Mucosa of descending colon (tissue), 3 donors: ENCODE data around the gene C19orf33. TPM values are rescaled to one million over a fixed set of nuclear protein-coding genes. Genes with fewer than 3 reads are reported as not detected.

Experiments used
- ATAC-seq: fragments of 200-7000 bp; cut with Tn5 transposase; one replicate; pipeline ENCODE4 v1.9.1; 2020; ENCODE audit warnings: mild to moderate bottlenecking, moderate library complexity
- DNase-seq, 3 donors: peaks; one replicate each; pipeline ENCODE4 v3.0.0-alpha.2; 2020
- H3K36me3 ChIP-seq: fragments of 200-600 bp; one replicate; pipeline ENCODE4 v1.8.0; 2021; ENCODE audit warnings: low read depth, mild to moderate bottlenecking
- H3K4me1 ChIP-seq: fragments of 200-600 bp; one replicate; pipeline ENCODE4 v1.8.0; 2021; ENCODE audit warnings: low read depth, mild to moderate bottlenecking
- H3K4me3 ChIP-seq: fragments of 200-600 bp; one replicate; pipeline ENCODE4 v1.8.0; 2021; ENCODE audit warnings: mild to moderate bottlenecking
- H3K9me3 ChIP-seq: fragments of 200-600 bp; one replicate; pipeline ENCODE4 v1.8.0; 2021; ENCODE audit warnings: mild to moderate bottlenecking
- intact Hi-C, 2 donors: fragments of 100-400 bp; cut with DNase I in 1 of 2; cut with micrococcal nuclease in 1 of 2; formaldehyde crosslinking; loops; one replicate each; pipeline versions ENCODE4 v1.11.0 to v1.11.1; 2022; cut with DNase I, micrococcal nuclease
- total RNA-seq, 3 donors: library from RNA; stranded (reverse); fragmentation: NEBNext Ultra II Directional in 2 of 3; extraction: Animal tissue kit (Norgen Biotek cat#: 25700) in 2 of 3; gene quantifications; one replicate each; pipeline versions ENCODE4 v1.2.1 to v1.2.4, GENCODE V29; 2021 to 2023
- TF ChIP-seq, protein P1 (sequence below): fragments of 200-600 bp; IDR thresholded peaks from one replicate; pipeline ENCODE4 v1.8.0; 2022; ENCODE audit warnings: antibody characterized with exemption, mild to moderate bottlenecking
- donor health status: DM: no; HTN: no; CAD: no; lungs with moderate emphysema.
- donor health status: DM: no; HTN: no; CAD: no.
- donor health status: DM: no; HTN: yes; CAD: no.

C19orf33 gene
- total RNA-seq, 3 donors from 2014 or later, result 82.5 to 310 (median 235) TPM

DNA sequence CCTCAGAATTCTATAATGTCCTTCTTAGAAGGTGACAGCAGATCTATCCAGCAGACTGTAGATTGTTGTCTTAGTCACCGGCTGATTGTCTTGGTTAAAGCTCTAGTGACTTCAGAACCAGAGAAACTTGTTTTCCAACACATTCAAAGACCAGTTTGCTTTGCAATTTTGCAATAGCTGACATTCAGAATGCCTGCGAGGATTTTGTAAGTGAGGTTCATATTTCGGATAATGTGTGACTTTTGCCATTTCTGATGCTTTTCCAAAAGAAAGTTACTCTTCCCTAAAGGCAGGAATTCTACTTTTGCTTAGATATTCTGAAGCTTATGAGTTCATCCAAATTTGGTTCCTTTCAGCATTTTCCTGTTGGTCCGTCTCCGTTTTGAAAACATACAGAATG lies 26.5 kb upstream of the C19orf33 start:
- intact Hi-C loops, result no loop called here
- DNase-seq (no peak), ATAC-seq (no peak)
- Histone ChIP-seq H3K36me3 (no peaks in the 10 kb centered on the region), H3K9me3 (no peaks in the 10 kb centered on the region), H3K4me1 (peaks cover 56% of the 10 kb centered on the region), H3K4me3 (no peak overlapping the region)
- TF ChIP-seq, protein P1, sequence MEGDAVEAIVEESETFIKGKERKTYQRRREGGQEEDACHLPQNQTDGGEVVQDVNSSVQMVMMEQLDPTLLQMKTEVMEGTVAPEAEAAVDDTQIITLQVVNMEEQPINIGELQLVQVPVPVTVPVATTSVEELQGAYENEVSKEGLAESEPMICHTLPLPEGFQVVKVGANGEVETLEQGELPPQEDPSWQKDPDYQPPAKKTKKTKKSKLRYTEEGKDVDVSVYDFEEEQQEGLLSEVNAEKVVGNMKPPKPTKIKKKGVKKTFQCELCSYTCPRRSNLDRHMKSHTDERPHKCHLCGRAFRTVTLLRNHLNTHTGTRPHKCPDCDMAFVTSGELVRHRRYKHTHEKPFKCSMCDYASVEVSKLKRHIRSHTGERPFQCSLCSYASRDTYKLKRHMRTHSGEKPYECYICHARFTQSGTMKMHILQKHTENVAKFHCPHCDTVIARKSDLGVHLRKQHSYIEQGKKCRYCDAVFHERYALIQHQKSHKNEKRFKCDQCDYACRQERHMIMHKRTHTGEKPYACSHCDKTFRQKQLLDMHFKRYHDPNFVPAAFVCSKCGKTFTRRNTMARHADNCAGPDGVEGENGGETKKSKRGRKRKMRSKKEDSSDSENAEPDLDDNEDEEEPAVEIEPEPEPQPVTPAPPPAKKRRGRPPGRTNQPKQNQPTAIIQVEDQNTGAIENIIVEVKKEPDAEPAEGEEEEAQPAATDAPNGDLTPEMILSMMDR, result no peak

DNA sequence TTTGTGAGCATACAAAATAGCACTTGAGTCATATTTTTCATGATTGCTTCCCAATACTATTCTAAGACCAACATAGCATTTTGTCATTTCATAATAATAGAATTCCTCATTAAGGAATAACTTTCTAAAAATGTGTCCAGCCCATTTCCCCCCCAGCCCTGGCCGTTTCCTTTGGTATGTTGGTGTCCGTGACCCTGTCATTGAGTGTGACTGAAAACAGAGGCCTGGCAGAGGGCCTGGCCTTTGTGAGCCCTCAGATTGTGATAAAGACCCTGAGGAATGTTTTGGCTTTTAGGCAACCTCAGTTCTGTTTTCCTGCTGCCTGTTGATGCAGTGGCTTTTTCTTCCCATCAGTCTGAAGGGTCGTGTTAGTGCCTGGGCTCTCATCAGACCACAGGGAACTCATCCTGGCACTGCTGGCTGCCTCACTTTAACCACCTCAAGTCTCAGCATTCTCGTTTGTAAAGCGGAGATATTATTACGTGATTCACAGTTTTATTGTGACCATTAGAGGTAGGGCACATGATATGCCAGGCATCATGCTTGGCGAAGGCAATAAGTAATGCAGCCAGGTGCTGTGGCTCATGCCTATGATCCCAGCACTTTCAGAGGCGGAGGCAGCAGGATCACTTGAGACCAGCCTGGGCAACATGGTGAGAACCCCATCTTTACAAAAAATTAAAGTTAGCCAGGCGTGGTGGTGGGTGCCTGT lies 25.9 kb upstream of the C19orf33 start:
- Histone ChIP-seq H3K36me3 (no peaks in the 10 kb centered on the region), H3K4me1 (peaks cover 50% of the 10 kb centered on the region), H3K4me3 (no peak overlapping the region), H3K9me3 (no peaks in the 10 kb centered on the region)
- peak; percentile 56 for ATAC-seq
- TF ChIP-seq, protein P1, result no peak
- intact Hi-C loops, result no loop called here
- DNase-seq, result no peak

DNA sequence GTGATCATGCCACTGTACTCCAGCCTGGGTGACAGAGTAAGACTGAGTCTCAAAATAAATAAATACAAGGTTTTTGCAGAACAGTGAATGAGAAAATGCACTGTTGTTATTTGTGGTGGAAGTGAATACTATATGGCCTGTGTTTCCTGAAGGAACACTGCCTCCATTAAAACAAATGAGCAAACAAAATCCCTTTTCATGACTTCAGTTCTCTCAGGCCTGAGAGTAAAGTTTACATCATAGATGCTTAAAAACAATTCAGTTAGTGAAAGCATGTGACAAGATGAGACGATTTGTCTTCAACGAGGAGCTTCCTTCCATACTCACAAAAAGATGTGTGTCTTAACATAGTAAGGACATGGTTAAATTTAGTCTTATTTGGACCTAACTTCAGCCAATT lies 25.3 kb upstream of the C19orf33 start:
- H3K9me3 ChIP-seq, result no peaks in the 10 kb centered on the region
- DNase-seq (no peak), ATAC-seq (no peak)
- TF ChIP-seq, protein P1, result no peak
- intact Hi-C loops, result no loop called here
- H3K4me1 ChIP-seq, result peaks cover 46% of the 10 kb centered on the region
- H3K4me3 ChIP-seq, result no peak overlapping the region
- H3K36me3 ChIP-seq, result no peaks in the 10 kb centered on the region

DNA sequence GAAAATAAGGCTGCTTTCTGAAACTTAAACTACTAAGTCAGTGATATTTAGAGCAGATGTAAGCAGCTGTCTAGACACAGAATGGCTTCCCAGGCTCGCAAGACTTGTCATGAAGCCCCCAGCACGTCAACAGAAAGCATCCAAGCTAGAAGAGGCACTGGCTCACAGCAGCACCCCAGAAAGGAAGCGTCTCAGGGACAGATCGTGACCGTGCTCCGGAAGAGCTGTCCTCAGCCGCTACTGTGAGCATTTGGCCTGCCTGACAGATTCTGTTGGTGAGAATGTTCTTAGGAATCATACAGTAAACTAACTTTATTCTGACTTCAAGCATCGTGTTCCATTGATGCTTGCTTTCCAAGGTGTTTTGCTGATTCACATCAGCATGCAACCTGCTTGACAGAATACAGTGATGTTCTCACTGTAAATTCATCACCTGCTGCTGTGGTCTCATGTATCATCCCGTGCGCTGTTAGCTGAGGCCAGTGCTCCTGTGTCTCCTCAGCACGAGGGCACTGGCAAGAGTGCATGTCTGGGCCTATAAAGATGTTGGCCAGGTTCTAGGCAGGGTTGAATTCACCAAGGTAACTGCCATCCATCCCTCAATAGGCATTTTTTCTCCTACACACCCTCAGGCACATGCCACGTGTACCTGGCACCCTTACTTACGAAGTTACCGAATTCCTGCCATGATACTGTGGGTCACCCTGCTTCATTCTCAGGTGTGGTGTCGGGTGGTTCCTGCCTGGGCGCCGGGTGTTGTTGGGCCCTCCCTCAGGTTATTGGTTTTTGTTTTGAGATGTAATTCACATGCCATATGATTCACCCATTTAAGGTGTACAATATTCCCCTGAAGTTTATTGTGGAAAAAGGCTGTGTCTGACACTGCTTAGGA lies 23.8 kb upstream of the C19orf33 start:
- TF ChIP-seq, protein P1, result no peak
- ATAC-seq, result peak; percentile 37

DNA sequence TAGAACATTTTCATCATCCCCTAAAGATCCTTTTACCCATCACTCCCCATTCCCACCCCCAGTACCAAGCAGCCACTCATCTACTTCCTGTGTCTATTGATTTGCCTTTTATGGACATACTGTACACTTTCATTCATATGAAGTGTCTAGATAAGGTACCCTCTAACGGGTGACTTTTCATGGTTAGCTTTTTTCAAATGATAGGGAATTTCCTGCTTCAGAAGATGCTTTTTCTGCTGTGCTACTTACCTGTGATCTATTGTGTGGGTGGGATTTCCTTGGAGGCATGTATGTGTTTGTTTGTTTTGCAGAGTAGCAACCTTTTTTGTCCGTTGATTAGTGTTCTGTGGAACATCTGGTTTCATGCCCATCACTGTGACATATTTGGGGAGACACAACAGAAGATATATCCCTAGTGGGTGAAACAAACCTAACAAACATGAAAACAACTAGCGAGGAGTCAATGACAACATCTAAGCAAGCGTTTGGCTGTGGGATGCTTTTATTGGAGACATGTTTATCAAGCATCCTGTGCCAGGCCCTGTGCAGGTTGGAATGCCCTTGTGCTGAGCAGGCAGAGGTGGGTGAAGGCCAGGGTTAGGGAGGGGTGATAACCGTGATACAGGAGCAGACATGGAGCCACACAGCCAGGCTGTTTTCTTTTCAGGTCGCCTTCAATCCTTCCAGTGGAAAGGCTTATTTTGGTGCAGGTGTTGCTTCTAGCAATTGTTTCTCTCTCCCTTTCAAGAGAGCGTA lies 22.1 kb upstream of the C19orf33 start:
- Histone ChIP-seq H3K4me1 (peaks cover 28% of the 10 kb centered on the region), H3K9me3 (no peaks in the 10 kb centered on the region), H3K36me3 (no peaks in the 10 kb centered on the region), H3K4me3 (no peak overlapping the region)
- ATAC-seq (no peak), DNase-seq (no peak)
- intact Hi-C loops, result no loop called here
- TF ChIP-seq, protein P1, result no peak

More for the DNA sequence above, 23.8 kb upstream of the C19orf33 start:
- Histone ChIP-seq H3K9me3 (no peaks in the 10 kb centered on the region), H3K4me1 (peaks cover 36% of the 10 kb centered on the region), H3K36me3 (no peaks in the 10 kb centered on the region), H3K4me3 (no peak overlapping the region)
- intact Hi-C loops, result no loop called here
- no peak for DNase-seq
